Fibroblast of lung (primary cell): ENCODE results near the gene KRTAP1-5.

Source experiments
- EZH2 ChIP-seq: IDR thresholded peaks from 2 replicates; pipeline ENCODE4 v1.5.1; 2012; ENCODE audit warnings: low read length, control low read depth, mild to moderate bottlenecking; ENCODE audit errors: missing control alignments
- TF ChIP-seq, protein P1 (sequence below), 2 donors: IDR thresholded peaks in 1 of 2; conservative IDR thresholded peaks in 1 of 2; 1 replicate in 1 of 2; 2 replicates in 1 of 2; pipeline ENCODE4 v1.5.1; 2011 to 2012; ENCODE audit warnings: low read length in 2 of 2, control low read depth in 1 of 2, inconsistent platforms in 1 of 2, low read depth in 1 of 2, mild to moderate bottlenecking in 1 of 2

- TF ChIP-seq, protein P1, sequence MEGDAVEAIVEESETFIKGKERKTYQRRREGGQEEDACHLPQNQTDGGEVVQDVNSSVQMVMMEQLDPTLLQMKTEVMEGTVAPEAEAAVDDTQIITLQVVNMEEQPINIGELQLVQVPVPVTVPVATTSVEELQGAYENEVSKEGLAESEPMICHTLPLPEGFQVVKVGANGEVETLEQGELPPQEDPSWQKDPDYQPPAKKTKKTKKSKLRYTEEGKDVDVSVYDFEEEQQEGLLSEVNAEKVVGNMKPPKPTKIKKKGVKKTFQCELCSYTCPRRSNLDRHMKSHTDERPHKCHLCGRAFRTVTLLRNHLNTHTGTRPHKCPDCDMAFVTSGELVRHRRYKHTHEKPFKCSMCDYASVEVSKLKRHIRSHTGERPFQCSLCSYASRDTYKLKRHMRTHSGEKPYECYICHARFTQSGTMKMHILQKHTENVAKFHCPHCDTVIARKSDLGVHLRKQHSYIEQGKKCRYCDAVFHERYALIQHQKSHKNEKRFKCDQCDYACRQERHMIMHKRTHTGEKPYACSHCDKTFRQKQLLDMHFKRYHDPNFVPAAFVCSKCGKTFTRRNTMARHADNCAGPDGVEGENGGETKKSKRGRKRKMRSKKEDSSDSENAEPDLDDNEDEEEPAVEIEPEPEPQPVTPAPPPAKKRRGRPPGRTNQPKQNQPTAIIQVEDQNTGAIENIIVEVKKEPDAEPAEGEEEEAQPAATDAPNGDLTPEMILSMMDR (conservative IDR thresholded peaks at IDR 0.05 in 1 of 2, IDR thresholded peaks at IDR 0.05 in 1 of 2; ENCODE audit: low read depth in 1 of 2, low read length in 2 of 2), result no peak
- TF ChIP-seq EZH2, result no peak
Observed at GRCh38 chr17:41069031-41069430, 42.0 kb upstream of the KRTAP1-5 start.
